K562 (cell line): Measurements from ENCODE around the gene CDC42EP3. TPM values are rescaled to one million over a fixed set of nuclear protein-coding genes. Genes with fewer than 3 reads are reported as not detected.

Source experiments
- ARID4B ChIP-seq: sonication (generic); formaldehyde crosslinking; IDR thresholded peaks from 2 replicates; pipeline ENCODE4 v1.8.0; 2022; ENCODE audit warnings: mild to moderate bottlenecking, missing genetic modification reagents
- BRF2 ChIP-seq: IDR thresholded peaks from 3 replicates; pipeline ENCODE4 v1.6.1; 2011; ENCODE audit warnings: borderline replicate concordance, mild to moderate bottlenecking; ENCODE audit not compliant: insufficient read length, insufficient read depth
- COPS2 ChIP-seq: fragments of 450-650 bp; conservative IDR thresholded peaks from 2 replicates; pipeline ENCODE4 v1.6.1; 2016; ENCODE audit warnings: mild to moderate bottlenecking, moderate library complexity
- DIDO1 ChIP-seq: fragments of 450-650 bp; IDR thresholded peaks from 2 replicates; pipeline ENCODE4 v1.6.1; 2016; ENCODE audit warnings: low read depth, missing biosample characterization, missing genetic modification characterization
- DPF2 ChIP-seq: fragments of 450-650 bp; IDR thresholded peaks from 2 replicates; pipeline ENCODE4 v1.6.1; 2016
- E2F6 ChIP-seq, 2 experiments: IDR thresholded peaks; 2 replicates each; pipeline ENCODE4 v1.6.1; 2011; ENCODE audit warnings: borderline replicate concordance in 1 of 2, control low read depth in 1 of 2, low read depth in 1 of 2, low read length in 1 of 2, mild to moderate bottlenecking in 1 of 2, mixed read lengths in 1 of 2, moderate library complexity in 1 of 2; ENCODE audit not compliant: insufficient read depth in 1 of 2, insufficient read length in 1 of 2, poor library complexity in 1 of 2, severe bottlenecking in 1 of 2; ENCODE audit errors: extremely low read depth in 1 of 2
- ELF1 ChIP-seq: fragments of 200-800 bp; sonication (Bioruptor generic); IDR thresholded peaks from 2 replicates; pipeline ENCODE4 v1.6.1; 2016; ENCODE audit warnings: missing genetic modification characterization, missing compliant biosample characterization
- FOXK2 ChIP-seq, 2 experiments: fragments of 450-650 bp; IDR thresholded peaks in 1 of 2; conservative IDR thresholded peaks in 1 of 2; 2 replicates each; pipeline ENCODE4 v1.6.1; 2016; ENCODE audit warnings: low read depth in 2 of 2, mild to moderate bottlenecking in 1 of 2
- FOXM1 ChIP-seq, 2 experiments: fragments of 450-650 bp in 1 of 2; sonication (generic) in 1 of 2; formaldehyde crosslinking in 1 of 2; IDR thresholded peaks; 2 replicates each; pipeline versions ENCODE4 v1.6.1 to v1.9.0; 2017 to 2022; ENCODE audit warnings: low read depth in 2 of 2, mild to moderate bottlenecking in 2 of 2, missing genetic modification reagents in 1 of 2, moderate library complexity in 1 of 2
- L3MBTL2 ChIP-seq: fragments of 450-650 bp; IDR thresholded peaks from 2 replicates; pipeline ENCODE4 v1.6.1; 2016; ENCODE audit warnings: mild to moderate bottlenecking, moderate library complexity
- NFYB ChIP-seq: IDR thresholded peaks from 2 replicates; pipeline ENCODE4 v1.6.1; 2011; ENCODE audit warnings: mild to moderate bottlenecking, moderate library complexity; ENCODE audit not compliant: insufficient read length; ENCODE audit errors: extremely low read depth
- RNF2 ChIP-seq: sonication (generic); IDR thresholded peaks from 2 replicates; pipeline ENCODE4 v1.6.1; 2016
- SMAD4 ChIP-seq: fragments of 250-450 bp; sonication (Bioruptor Pico); conservative IDR thresholded peaks from 2 replicates; pipeline ENCODE4 v1.8.0; 2021; ENCODE audit warnings: inconsistent platforms, mild to moderate bottlenecking, moderate library complexity
- TCF15 ChIP-seq: fragments of 250-450 bp; sonication (Bioruptor Pico); IDR thresholded peaks from 2 replicates; pipeline ENCODE4 v1.8.0; 2022; ENCODE audit warnings: moderate library complexity, mild to moderate bottlenecking, inconsistent platforms
- ZNF165 ChIP-seq: fragments of 250-450 bp; sonication (Bioruptor Pico); IDR thresholded peaks from 2 replicates; pipeline ENCODE4 v1.4.0; 2020; ENCODE audit warnings: borderline replicate concordance
- ZNF639 ChIP-seq, 2 experiments: fragments of 200-800 bp in 1 of 2; sonication (Bioruptor generic) in 1 of 2; sonication (generic) in 1 of 2; formaldehyde crosslinking in 1 of 2; IDR thresholded peaks in 1 of 2; conservative IDR thresholded peaks in 1 of 2; 2 replicates each; pipeline versions ENCODE4 v1.5.0 to v1.6.1; 2016 to 2020; ENCODE audit warnings: missing compliant biosample characterization in 1 of 2, missing genetic modification characterization in 1 of 2, missing genetic modification reagents in 1 of 2
- polyA plus RNA-seq, 8 experiments: library from polyadenylated mRNA; depleted of rRNA in 4 of 8; stranded (reverse) in 5 of 8; unstranded in 3 of 8; fragments of >200 nt; fragmentation: Nextera tagmentation in 2 of 8; fragmentation: Illumina TruSeq in 1 of 8; extraction: Ambion mirVana in 2 of 8; extraction: Trizol in 1 of 8; gene quantifications; 2 replicates each; pipeline versions ENCODE4 v1.2.1 to v1.2.3, GENCODE V29; 2011 to 2014; ENCODE audit warnings: inconsistent platforms in 1 of 8, missing spikeins in 1 of 8
- total RNA-seq, 7 experiments: library from RNA; depleted of rRNA in 6 of 7; stranded (reverse); fragments of >200 nt in 6 of 7; fragmentation: Illumina TruSeq in 2 of 7; extraction: Trizol in 2 of 7; gene quantifications; 2 replicates each; pipeline versions ENCODE4 v1.2.1 to v1.2.3, GENCODE V29; 2011 to 2021; ENCODE audit warnings: low replicate concordance in 1 of 7

CDC42EP3 gene
- total and polyA plus RNA-seq, 9 of the 15 experiments (the other 6 are each of a cell fraction or from before 2014, with no cell fraction given) = 0.72 to 6.4 (median 2.0) TPM

- peak in 1 of 2 experiments; percentile 14 for TF ChIP-seq E2F6 (IDR thresholded peaks at IDR 0.05; ENCODE audit: borderline replicate concordance in 1 of 2, extremely low read depth in 1 of 2, insufficient read depth in 1 of 2, insufficient read length in 1 of 2, low read depth in 1 of 2, low read length in 1 of 2, poor library complexity in 1 of 2, severe bottlenecking in 1 of 2)
- TF ChIP-seq L3MBTL2 = 0 out of 2 replicates have a peak, but pooled peaks have one; percentile 61
- TF ChIP-seq SMAD4 (CRISPR knock-in tag) = peak; percentile 77
- no peak for TF ChIP-seq COPS2
- TF ChIP-seq ZNF639 (CRISPR knock-in tag; conservative IDR thresholded peaks at IDR 0.05 in 1 of 2, IDR thresholded peaks at IDR 0.05 in 1 of 2) = no peak
- no peak for TF ChIP-seq ELF1 (tag)
- no peak for TF ChIP-seq FOXK2 (conservative IDR thresholded peaks at IDR 0.05 in 1 of 2, IDR thresholded peaks at IDR 0.05 in 1 of 2; ENCODE audit: low read depth in 2 of 2)
- no peak for TF ChIP-seq BRF2
- TF ChIP-seq FOXM1 (IDR thresholded peaks at IDR 0.05; ENCODE audit: low read depth) = no peak
- TF ChIP-seq FOXM1 (CRISPR knock-in tag; IDR thresholded peaks at IDR 0.05; ENCODE audit: low read depth) = no peak
- no peak for TF ChIP-seq ZNF165 (CRISPR knock-in tag)
- no peak for TF ChIP-seq DPF2
- TF ChIP-seq ARID4B = 0 out of 2 replicates have a peak, but pooled peaks have one; percentile 4
- TF ChIP-seq DIDO1 (tag) = no peak
- no peak for TF ChIP-seq TCF15 (CRISPR knock-in tag)
- TF ChIP-seq RNF2 = no peak
- no peak for TF ChIP-seq NFYB
Observed at GRCh38 chr2:37672104-37672869, 845 bp upstream of the CDC42EP3 start (continued).
